NK-92 (cell line): ENCODE results near the gene SNX11.

Source experiments
- DNase-seq: peaks from one replicate; lab custom pipeline; 2025; ENCODE audit not compliant: unreplicated experiment; lab: John Stamatoyannopoulos, UW

Gene SNX11

DNA sequence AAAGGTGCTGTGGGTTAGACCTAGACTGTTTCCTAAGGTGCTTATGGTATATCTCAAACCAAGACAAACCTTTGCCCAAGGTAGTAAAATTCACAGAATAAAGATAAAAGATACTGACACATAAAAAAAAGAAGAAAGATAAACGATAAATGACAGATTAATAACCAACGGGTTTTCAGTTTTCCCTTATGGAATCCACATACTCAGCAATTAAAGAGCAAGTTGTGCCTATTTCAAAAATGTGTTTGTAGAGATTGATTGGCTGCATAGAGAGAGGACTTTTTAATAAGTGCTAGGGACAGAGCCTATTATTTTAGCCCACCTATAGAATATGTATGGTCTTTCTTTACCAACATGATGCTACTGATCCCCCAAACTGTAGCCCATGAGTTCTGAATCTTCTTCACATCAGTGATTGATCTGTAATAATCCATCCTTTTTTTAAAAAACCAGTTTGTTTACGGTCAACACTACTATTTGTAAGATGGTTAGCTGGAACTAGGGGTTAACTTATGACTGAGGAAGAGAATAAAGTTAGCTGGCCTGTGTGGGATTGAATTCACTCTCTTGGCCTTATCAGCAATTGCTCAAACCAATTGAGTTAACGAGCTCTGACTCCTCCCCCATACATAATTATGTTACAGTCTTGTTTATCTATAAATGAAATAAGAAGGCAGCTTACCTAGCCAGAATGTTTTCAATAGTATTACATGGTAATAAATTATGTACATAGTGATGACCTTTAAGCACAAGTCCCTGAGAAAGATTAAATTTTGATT lies 53.8 kb downstream of the SNX11 start:
- no peak for DNase-seq

DNA sequence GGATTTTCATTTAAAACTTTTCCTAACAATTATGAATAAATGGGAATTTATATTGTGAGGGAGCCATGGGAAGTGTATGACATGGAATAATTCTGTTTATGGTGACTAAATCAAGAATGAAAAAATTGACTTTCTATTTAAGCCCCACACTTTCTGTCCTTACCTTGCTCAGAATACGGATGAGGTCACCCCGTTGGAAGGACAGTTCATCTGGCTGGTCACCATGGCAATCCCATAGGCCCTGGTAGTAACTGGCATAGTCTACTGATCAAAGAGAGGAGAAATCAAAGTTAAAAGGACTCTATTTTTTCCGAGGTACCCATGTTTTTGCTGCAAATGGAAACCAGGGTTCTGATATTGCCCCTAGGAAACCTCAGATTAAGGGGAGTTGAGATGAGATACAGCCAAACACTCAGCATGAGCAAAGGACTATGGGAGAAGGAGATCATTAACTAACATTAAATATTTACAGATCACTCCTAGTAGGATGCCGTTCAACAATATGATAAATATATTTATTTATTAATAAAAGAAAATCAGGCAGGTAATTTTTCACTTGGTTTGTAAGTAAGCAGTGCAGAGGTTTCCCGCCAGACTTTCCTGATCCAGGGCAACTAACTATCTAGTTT lies 54.9 kb downstream of the SNX11 start:
- no peak for DNase-seq

DNA sequence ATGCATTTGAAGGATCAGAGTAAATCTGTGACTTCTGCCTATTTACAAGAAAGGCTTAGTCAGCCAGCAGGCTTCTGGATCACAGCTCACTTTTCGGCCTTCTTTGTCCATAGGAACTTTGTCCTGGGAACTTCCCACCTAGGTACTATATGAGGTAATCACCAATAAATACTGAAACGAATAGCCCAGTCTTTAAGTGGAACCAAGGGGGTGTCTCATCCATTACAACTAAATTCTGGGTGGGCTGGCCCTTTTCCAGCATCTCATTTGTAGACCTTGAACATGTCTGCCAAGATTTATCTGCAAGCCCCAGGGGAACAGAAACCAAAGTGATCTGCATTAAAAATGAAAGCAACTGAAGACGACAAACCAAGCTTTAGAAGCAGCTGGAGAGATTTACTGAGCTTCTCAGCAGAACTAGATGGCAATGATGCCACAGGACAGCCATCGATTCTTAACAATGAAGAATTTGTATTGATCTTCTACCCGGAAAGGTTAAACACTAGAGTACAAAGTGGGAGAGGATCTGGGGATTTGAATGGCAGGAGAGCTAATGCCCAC lies 55.5 kb downstream of the SNX11 start:
- DNase-seq, result no peak

DNA sequence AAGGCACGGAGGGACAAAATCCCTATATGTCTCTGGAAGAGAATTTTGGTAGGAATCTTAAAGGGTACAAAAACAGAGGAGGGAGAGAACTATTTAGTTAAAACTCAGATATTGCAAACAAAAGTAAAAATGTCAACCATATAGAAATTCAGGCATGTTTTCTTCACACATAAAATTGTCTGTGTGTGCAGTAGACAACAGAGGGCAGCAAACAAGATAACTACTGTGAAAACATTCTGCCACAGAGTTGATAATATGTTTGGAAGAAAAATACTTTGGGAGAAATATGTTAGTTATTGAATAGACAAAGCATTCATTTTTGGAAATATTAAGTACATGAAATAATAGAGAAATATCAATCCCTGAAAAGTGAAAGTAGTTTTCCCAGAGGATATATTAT lies 56.2 kb downstream of the SNX11 start:
- no peak for DNase-seq

DNA sequence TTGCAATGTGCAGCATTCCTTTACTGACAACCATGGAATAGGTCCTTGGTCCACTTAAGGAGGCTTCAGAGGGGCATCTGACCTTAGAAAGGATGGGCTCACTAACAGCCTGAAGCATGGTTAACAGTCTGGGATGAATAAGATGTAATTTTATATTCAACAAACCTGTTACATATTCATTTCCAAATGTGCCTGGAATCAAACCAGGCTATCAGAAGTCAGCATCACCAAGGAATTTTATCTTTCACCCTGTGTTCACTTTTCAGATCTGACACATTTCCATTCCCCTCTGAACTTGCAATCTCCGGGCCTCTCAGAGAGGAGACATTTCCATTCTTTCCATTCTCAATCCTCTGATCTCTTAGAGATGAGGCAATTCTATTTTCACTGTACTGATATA lies 62.4 kb downstream of the SNX11 start:
- DNase-seq, result no peak
